Large intestine (tissue), 3 donors: Measurements from ENCODE around the gene USH1G. TPM values are rescaled to one million over a fixed set of nuclear protein-coding genes. Genes with fewer than 3 reads are reported as not detected.
A peak's percentile ranks its signal among the peaks of the same experiment; 100 is the strongest.

ENCODE experiments used
- DNase-seq, 2 donors: peaks; one replicate each; pipeline versions ENCODE4 v3.0.0 to v3.0.0-alpha.2; 2013
- H3K27ac ChIP-seq: one replicate; pipeline ENCODE4 v1.5.1; 2013; ENCODE audit warnings: low read length
- H3K27me3 ChIP-seq: 2 replicates; pipeline ENCODE4 v1.6.1; 2013; ENCODE audit warnings: low read length; ENCODE audit not compliant: control insufficient read depth, insufficient read depth
- H3K36me3 ChIP-seq: 2 replicates; pipeline ENCODE4 v1.6.1; 2013; ENCODE audit warnings: low read length; ENCODE audit not compliant: control insufficient read depth, insufficient read depth
- H3K4me1 ChIP-seq: one replicate; pipeline ENCODE4 v1.6.1; 2013; ENCODE audit warnings: low read length; ENCODE audit not compliant: control insufficient read depth, insufficient read depth
- H3K4me3 ChIP-seq: one replicate; pipeline ENCODE4 v1.5.1; 2013; ENCODE audit warnings: low read length
- H3K9me3 ChIP-seq: one replicate; pipeline ENCODE4 v1.6.1; 2013; ENCODE audit warnings: mild to moderate bottlenecking, low read depth, low read length, moderate library complexity; ENCODE audit not compliant: control insufficient read depth
- WGBS: methylation state at CpG from one replicate; pipeline ENCODE4 v1.1.5; 2013; ENCODE audit warnings: low lambda C conversion rate; ENCODE audit not compliant: insufficient coverage; 5-methylcytosine and 5-hydroxymethylcytosine counted together
- polyA plus RNA-seq: library from polyadenylated mRNA; unstranded; fragments of 120-200 nt; gene quantifications from one replicate; pipeline ENCODE4 v1.2.1, GENCODE V29; 2013

USH1G gene
- polyA plus RNA-seq, 1 donor = 1.5 TPM

DNA sequence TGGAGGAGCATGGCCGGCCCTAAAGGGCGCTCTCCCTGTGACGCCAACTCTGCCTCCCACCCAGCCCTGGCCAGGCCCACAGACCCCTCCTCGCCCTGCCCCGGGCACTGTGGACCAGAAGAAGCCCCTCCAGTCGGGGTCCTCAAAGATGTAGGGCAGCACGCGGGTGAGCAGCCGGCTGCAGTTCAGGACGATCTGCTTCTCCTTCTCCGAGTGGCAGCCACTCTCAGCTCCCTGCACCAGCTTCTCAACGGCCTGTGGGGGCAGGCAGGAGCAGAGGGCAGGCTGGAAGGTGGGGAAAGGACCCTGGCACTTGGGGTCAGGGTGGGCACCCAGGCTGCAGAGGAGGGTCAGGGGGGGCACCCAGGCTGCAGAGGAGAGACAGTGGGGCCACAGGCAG lies 40.6 kb upstream of the USH1G start:
- no peak for DNase-seq
- Histone ChIP-seq H3K4me3 (no peak overlapping the region), H3K9me3 (no peaks in the 10 kb centered on the region), H3K36me3 (peaks cover 2% of the 10 kb centered on the region), H3K27me3 (no peaks in the 10 kb centered on the region), H3K27ac (no peak overlapping the region), H3K4me1 (peaks cover 13% of the 10 kb centered on the region)
- no CpG with 5 or more reads among the region's 12 CpGs for WGBS

DNA sequence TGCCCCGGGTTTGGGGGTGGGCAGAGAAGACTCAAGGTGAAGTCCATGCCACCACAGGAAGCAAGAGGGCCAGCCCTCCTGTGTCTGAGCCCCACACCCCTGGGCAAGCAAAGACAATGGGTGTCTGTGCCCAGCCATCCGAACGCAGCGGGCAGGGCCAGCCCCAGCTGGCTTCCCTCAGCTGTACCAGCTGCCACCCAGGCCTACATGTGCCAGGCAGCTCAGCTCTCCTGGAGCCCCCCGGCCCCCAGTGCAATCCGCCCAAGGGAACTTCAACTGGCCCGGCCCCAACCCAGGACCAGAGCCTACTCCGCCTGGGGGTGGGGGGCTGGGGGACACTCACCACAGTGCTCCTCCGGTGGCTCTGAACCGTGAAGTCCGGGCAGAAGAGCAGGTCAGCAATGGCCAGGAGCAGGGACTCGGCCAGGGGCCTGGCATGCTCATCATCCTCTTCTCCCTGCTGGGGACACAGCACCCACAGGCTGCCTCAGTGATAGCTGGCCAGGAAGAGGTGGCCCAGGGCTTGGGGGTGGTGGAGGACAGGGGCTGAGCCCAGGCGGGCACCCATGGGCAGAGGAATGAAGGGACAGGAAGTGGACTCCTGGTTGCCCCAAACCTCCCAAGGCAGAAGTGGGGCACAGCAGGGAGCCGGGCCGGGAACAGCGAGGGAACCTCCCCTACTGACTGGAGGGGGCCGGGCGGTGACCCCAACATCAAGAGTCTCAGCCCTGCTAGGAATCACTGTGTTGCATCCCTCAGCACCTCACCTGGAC lies 39.8 kb upstream of the USH1G start:
- no CpG with 5 or more reads among the region's 18 CpGs for WGBS
- Histone ChIP-seq H3K36me3 (peaks cover 2% of the 10 kb centered on the region), H3K27ac (no peak overlapping the region), H3K4me3 (no peak overlapping the region), H3K9me3 (no peaks in the 10 kb centered on the region), H3K4me1 (peaks cover 8% of the 10 kb centered on the region), H3K27me3 (no peaks in the 10 kb centered on the region)
- DNase-seq = no peak

DNA sequence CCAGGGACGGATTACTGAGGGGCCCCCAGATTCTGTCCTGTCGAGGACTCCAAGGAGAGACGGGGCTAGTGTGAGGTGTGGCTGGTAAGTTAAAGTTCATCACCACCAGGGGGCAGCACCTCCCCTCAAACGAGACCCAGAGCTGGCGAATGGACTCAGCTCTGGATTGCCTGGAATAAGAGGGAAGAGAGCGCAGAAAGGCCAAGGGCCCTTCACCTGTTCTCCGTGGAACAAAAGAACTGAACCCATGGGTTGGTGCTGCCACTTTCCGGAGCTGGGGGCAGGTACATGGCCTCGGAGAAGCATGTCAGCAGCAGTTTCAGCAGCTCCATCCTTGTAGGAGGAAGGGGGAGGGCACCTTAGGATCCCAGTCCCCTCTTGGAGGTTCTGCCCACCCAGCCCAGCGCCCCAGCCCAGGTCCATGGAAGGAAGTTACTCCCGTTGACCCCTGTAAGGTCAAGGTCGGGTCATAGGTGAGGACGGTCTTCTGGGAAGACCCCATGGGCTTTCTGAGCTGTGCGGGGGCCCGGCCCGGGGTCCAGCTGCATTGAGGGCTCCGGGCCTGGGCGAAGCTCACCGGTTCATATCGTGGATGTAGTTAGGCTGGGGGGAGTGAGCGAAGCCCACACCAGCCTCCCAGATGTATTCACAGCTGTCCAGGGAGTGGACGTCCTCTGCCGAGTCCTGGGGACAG lies 38.7 kb upstream of the USH1G start:
- H3K4me3 ChIP-seq = no peak overlapping the region
- DNase-seq = peak; percentile 80 to 81
- no CpG with 5 or more reads among the region's 23 CpGs for WGBS
- no peak overlapping the region for H3K27ac ChIP-seq
- H3K27me3 ChIP-seq = no peaks in the 10 kb centered on the region
- peaks cover 3% of the 10 kb centered on the region for H3K36me3 ChIP-seq
- peaks cover 8% of the 10 kb centered on the region for H3K4me1 ChIP-seq
- H3K9me3 ChIP-seq = no peaks in the 10 kb centered on the region

DNA sequence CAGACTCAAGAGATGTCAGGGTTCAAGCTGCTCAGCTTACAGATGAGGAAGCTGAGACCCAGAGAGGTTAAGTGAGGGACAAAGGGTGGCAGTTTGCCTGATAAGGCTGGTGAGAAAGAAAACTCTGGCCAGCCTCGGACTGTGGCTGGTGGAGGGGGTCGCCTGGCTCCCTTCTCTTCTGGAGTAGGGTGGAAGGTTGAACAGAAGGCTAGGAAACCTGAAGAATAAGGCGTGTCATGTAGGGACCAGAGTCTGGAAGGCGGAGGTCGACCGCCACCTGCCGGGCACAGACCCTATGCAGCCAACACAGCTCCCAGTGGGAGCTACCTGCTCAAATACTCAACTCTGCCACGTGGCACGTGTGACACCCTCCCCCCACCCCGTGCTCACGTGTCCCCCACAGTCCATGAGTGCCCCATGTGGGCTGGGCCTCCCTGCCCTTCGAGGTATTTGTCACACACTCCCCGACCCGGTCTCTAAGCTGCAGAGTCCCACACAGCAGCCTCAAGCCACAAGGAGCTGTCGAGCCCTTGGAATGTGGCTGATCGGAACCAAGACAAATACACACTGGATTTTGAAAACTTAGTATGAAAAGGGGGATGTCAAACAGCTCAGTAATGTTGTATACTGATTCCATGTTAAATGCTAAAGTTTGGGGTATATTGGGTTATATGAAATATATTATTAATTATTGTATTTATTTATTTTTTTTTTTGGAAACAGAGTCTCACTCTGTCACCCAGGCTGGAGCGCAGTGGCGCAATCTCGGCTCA lies 37.7 kb upstream of the USH1G start:
- no peak overlapping the region for H3K4me3 ChIP-seq
- no peaks in the 10 kb centered on the region for H3K27me3 ChIP-seq
- H3K4me1 ChIP-seq = peaks cover 8% of the 10 kb centered on the region
- DNase-seq = peak; percentile 89 to 90
- WGBS = no CpG with 5 or more reads among the region's 19 CpGs
- peaks cover 6% of the 10 kb centered on the region for H3K9me3 ChIP-seq
- peak overlapping the region; percentile 20 for H3K27ac ChIP-seq
- peaks cover 7% of the 10 kb centered on the region for H3K36me3 ChIP-seq

DNA sequence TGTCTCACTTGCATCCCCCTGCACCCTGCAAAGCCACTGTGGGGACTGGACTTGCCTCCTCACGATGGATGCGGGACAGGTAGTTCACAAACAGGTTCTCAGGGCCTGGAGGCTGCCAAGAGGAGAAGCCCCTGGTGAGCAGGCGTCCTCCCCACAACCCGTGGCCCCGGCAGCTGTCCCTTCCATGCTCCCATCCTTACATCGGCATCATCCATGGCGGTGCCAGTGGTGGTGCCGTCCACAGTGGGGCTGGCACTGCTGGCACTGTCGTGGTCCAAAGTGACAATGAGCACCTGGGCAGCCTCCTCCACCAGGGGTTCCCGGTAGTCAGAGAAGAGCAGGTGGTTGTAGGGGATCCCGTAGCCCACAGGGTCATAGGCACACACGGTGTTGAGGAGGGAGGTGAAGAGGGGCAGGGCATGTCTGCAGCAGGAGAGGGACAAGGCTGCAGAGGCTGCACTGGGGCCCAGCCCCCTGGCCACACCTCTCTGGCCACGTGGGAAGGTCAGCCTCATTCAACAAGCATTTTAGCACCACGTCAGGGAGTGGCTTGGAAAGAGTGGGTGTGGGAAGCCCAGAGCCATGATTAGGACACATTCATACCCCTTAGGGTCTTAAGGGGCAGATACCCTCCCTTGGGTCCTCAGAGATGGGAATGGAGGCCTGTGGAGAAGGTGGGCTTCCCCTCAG lies 36.9 kb upstream of the USH1G start:
- H3K4me3 ChIP-seq = no peak overlapping the region
- no CpG with 5 or more reads among the region's 14 CpGs for WGBS
- DNase-seq = peak in 1 of 2 donors; percentile 32
- H3K27me3 ChIP-seq = no peaks in the 10 kb centered on the region
- H3K36me3 ChIP-seq = peaks cover 7% of the 10 kb centered on the region
- H3K9me3 ChIP-seq = peaks cover 6% of the 10 kb centered on the region
- peaks cover 8% of the 10 kb centered on the region for H3K4me1 ChIP-seq
- no peak overlapping the region for H3K27ac ChIP-seq

DNA sequence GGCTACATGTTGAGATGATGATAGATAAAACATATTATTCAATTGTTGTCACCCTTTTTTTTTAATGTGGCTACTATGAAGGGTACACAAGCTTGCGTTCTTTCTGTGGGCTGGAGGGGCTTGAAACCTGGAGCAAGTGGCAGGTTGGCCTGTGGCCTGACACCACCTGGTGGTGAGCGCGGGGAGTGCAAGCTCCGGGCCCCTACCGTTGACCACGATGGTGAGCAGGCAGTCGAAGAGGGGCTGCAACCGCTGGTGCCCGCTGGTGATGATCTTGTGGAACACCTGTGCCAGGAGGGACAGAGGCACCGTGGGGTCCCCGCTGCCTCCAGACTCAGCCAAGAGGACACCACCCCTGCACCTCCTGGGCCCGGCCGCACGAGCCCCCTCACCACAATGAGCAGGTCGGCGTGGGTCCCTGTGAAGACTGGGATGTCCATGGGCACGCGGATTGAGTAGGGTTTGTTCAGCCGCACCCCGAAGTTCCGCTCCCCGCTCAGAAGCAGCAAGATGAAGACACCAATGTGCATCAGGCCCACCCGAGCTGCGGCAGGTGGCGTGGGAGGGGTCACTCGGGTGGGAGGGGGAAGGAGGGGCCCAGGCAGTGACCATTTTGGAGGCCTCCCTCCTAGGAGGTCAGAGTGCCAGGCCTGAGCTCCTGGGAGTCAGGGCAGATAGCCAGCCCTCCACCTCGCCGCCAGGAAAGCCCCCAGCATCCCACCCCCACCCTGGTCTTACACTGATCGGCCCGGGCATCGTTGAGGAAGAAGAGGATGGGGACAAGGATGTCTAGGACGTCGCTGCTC lies 35.1 kb upstream of the USH1G start:
- peak in 1 of 2 donors; percentile 43 for DNase-seq
- peaks cover 7% of the 10 kb centered on the region for H3K36me3 ChIP-seq
- H3K27ac ChIP-seq = no peak overlapping the region
- no peak overlapping the region for H3K4me3 ChIP-seq
- H3K4me1 ChIP-seq = peaks cover 16% of the 10 kb centered on the region
- WGBS = no CpG with 5 or more reads among the region's 33 CpGs
- peaks cover 8% of the 10 kb centered on the region for H3K9me3 ChIP-seq
- H3K27me3 ChIP-seq = no peaks in the 10 kb centered on the region

DNA sequence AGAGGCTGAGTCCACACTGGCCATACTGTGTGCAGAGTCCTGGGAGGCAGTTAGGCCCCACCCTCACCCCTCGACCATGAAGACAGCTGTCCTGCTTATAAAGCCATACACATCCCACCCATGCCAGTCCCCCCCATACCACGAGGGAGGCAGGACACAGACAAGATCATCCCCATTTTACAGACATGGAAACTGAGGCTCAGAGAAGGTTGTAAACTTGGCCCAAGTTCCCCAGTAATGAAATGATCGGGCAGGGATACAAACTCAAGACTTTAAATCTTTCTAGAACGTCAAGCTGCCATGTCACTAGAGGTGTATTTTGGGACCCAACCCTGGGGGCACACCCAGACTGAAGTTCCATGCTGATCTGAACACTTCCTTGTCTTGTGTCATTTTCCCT lies 33.0 kb upstream of the USH1G start:
- peaks cover 5% of the 10 kb centered on the region for H3K36me3 ChIP-seq
- H3K9me3 ChIP-seq = peaks cover 8% of the 10 kb centered on the region

DNA sequence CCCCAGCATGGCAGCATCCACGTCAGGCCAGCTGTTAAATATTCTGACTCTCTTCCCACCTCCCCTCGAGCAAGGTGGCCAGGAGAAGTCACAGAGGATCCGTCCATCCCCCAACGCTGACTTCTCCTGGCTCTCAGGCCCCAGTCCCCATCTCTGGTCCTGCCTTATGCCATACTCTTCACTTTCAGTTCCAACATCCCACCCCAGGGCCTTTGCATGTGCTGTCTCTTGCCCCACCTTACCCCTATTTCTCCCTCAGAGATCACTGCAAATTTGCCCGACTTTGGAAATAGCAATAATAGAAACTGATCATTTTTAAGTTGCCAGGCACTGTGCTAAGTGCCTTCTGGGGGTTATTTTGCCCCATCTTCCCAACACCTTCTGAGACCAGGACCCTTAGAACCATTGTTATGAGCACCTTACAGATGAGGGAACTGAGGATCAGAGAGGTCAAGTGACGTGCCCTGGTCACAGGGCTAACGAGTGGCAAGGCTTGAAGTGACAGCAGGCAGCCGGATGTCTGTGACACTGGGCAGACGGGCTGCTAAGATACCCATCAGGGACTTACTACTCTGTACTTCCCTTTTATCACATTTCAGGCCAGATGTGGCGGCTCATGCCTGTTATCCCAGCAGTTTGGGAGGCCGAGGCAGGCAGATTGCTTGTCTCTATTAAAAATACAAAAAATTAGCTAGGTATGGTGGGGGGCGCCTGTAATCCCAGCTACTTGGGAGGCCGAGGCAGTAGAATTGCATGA lies 31.8 kb upstream of the USH1G start:
- peaks cover 8% of the 10 kb centered on the region for H3K9me3 ChIP-seq
- WGBS = no CpG with 5 or more reads among the region's 13 CpGs
- no peak overlapping the region for H3K4me3 ChIP-seq
- no peaks in the 10 kb centered on the region for H3K27me3 ChIP-seq
- H3K27ac ChIP-seq = no peak overlapping the region
- H3K4me1 ChIP-seq = peaks cover 41% of the 10 kb centered on the region
- DNase-seq = no peak
- peaks cover 5% of the 10 kb centered on the region for H3K36me3 ChIP-seq

More for the DNA sequence above, 33.0 kb upstream of the USH1G start:
- Histone ChIP-seq H3K4me3 (no peak overlapping the region), H3K27me3 (no peaks in the 10 kb centered on the region), H3K27ac (no peak overlapping the region), H3K4me1 (peaks cover 32% of the 10 kb centered on the region)
- WGBS = no CpG with 5 or more reads among the region's 4 CpGs
- DNase-seq = no peak

DNA sequence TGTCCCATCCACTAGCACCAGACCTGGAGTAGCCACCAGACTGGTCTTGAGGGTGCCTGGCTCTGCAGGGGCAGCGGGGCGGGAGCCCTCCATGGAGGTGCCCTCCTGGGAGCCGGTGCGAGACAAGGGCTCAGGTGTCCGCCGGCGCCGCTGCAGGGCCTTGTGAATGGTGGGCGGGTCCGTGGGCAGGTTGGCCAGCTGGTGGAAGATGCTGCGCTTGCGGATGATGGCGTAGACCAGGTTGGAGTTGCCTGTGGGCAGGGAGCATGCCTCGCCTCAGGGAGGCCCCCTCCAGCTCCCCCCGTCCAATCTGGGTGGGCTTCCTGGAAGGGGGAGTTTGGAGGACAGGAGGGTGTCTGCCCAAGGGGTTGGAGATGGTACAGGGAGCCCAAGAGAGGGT lies 31.1 kb upstream of the USH1G start:
- no CpG with 5 or more reads among the region's 15 CpGs for WGBS
- Histone ChIP-seq H3K4me1 (peaks cover 43% of the 10 kb centered on the region), H3K4me3 (no peak overlapping the region), H3K36me3 (peaks cover 5% of the 10 kb centered on the region), H3K27ac (peak overlapping the region; percentile 91), H3K9me3 (peaks cover 8% of the 10 kb centered on the region), H3K27me3 (no peaks in the 10 kb centered on the region)
- DNase-seq = no peak
